ENCODE measurements around the gene PLA2G2C. TPM values are rescaled to one million over a fixed set of nuclear protein-coding genes. Genes with fewer than 3 reads are reported as not detected.

The PLA2G2C gene
- polyA plus RNA-seq, 5 donors = 0.06 to 0.13 (median 0.10) TPM; not detected in 1

DNA sequence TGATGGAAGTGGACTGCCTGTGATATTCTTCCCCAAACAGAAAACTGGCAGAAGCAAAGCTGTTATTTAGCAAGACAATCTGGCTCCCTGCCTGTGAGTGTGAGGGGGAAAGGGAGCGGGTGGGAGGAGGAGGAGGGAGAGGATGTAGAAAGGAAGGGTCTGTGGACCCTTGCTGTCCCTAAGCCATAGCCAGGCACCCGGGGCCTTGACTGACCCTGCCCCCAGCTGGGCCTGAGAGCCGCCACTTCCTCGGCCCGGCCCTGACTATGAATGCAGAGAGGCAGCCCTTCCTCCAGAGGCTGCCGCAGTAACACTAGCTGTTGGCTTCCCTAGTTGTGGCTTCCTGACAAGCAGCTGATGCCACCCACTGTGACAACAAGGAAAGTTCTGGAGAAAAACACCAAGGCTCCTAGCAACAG, 33.3 kb downstream of the PLA2G2C start:
- peak; percentile 86 to 87 for DNase-seq

DNA sequence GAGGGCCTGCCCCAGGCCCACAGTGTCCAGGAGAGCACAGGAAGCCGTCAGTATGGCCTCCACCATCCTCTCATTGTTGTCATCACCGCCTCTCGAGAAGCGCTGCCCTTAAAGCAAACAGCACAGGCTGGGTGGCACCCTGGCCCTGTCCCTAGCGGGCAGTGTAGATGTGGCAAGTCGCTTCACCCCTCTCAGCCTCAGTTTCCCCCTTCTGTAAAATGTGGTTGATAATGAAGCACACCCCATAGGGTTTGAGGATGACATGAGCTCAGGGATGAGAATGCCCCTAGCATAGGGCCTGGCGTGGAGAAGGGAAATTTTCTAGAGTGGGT, 33.8 kb downstream of the PLA2G2C start:
- no peak for DNase-seq

DNA sequence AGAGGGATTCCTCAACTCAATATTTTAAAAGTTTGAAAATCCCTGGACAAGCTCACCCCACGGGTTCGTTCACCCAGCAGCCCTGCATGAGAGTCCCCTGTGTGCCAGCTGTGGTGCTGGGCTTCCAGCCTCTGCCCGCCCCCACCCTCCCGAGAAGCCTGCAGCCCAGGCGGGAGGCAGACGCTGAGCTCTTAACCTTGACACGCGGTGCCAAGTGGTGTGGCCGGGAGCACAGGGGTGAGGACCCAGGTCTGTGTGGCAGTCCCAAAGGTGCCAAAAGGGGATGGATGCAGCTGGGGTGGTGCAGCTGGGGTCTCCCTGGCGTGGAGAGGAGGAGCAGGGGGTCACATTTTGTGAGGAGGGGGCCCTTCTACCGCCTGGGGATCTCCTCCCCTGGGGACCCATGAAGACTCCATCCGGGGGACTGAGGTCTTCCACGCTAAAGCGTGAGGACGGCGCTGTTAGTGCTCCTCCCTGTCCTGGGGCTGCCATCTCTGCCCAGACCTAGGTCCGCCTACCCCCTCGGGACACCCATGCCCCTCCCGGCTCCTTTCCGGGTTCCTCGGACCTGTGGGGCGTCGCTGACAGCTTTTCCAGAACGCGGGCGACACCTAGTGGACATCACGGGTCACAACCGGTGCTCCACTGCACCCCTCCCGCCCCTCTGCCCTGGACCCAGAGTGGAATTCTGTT, 34.3 kb downstream of the PLA2G2C start:
- peak; percentile 73 to 79 for DNase-seq

DNA sequence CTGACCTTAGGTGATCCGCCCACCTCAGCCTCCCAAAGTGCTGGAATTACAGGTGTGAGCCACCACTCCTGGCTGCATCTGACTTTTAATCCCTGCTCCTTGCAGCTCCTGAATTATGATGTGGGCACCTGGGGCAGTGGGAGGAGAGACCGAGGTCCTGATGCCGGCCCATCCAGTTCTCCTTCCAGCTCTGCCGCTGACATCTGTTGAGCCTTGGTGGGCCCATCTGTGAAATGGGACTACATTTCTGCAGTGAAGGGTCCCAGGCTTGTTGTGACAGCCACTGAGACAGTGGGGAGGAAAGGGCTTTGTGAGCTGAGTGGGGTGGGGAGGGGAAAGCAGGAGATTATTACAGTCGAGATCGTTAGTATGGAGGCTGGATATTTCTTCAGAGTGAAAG, 35.3 kb downstream of the PLA2G2C start:
- DNase-seq = no peak

DNA sequence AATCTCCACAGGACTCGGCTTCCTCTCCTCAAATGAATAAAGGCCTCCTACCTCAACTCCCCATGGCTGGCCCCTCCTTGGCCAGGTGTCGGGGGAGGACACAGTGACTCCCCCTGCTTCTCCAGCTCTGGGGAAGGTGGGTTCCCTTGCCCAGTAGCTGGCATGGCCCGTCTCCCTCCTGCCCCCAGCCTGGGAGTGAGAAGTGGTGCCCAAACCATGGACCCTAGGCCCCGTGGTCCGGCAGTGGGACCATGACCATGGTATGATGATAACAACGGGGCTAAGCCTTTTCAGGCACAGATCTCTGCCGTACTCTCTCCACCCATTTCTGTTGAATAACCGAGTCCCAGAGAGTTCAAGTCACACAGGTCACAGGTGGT, 36.0 kb downstream of the PLA2G2C start:
- no peak for DNase-seq

DNA sequence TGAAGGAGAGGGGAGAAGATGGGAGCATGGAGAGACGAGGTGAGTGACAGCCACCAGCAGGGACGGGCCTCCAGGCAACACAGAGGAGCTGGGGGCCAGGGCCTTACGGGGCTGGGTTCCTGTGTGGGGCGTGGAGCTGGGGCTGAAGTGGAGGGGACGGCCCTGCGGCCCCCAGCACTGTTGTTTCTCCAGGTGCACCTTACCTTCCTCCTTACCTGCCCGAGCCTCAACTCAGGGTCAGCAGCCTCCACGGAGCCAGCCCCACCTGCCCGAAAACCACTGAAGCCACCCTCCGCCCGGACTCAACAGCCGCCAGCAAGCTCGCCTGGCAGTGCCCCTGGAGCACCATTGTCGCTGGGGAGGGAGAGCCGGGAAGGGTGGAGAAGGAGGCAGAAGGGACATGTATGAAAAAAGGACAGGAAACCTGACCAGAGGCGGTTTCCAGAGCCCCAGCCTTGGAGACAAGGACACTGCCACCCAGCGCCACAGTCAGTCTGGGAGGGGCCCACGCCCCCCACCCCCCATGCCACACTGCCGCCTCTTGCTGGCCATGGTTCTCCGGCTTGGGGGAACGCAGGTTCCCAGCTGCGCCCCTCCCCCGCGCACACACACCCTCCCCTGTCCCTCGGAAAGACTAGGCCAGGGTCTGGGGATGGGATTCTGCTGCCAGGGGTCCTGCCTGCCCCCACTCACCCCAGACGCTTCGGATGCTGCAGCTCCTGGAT, 36.6 kb downstream of the PLA2G2C start:
- DNase-seq = no peak

DNA sequence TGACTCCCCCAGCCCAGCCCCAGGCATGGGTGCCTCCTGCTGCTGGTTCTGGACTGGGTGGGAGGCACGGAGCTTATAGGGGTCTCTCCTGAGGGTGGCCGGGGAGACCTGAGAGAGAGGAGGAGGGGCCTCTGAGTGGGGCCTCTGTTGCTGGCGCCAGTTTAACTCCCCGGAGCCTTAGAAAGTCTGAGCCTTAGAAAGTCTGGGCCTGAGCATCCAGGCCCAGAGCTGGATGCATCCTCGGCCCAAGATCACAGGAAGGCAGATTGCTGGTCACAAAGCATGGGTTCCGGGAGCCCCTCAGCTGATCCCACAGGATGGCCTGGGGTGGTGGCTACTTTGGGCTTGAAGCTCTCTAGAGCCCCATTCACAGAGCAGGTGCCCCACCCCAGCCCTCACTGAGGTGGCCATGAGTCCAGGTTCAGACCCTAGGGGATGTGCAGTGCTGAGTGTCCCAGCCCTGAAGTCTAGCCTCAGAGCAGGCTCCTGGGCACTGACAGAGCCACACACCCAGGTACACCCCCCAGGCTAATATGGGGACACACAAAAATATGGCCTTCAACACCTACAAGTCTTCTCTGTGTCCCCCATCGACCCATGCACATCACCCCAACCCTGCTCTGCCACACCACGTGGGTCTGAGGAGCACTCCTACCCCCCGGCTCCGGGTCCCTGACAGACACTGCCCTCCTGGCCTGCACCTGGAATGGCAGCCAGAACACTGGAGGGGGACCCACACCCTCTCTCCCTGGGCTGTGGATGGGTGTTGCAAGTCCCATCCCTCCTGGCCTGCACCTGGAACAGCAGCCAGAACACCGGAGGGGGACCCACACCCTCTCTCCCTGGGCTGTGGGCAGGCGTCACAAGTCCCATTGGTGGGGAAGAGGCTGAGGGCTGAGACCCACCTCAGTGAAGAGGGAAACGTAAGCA, 37.5 kb downstream of the PLA2G2C start:
- no peak for DNase-seq

DNA sequence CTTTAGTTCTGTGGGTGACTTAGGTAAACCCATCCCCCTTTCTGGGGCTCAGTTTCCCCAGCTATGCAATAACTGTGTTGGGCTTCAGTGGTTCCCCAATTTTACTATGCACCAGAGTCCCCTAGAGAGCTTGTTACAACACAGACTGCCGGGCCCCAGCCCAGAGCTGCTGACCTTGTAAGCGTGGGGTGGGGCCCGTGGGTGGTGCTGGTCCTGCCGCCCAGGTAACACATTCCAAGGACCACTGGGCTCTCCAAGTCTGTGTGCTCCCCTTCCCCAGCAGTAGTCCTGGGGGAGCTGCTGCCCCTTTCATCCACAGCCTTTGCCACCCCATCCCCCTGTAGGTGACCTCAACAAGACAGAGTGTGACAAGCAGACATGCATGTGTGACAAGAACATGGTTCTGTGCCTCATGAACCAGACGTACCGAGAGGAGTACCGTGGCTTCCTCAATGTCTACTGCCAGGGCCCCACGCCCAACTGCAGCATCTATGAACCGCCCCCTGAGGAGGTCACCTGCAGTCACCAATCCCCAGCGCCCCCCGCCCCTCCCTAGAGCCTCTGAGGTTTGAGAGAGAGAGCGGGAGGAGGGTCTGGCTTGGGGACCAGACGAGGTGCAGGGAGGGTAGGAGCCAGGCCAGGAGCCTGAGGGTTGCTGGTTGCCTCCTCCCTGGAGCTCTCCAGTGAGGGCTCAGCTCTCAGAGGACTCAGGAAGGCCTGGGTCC, 38.3 kb downstream of the PLA2G2C start:
- no peak for DNase-seq

DNA sequence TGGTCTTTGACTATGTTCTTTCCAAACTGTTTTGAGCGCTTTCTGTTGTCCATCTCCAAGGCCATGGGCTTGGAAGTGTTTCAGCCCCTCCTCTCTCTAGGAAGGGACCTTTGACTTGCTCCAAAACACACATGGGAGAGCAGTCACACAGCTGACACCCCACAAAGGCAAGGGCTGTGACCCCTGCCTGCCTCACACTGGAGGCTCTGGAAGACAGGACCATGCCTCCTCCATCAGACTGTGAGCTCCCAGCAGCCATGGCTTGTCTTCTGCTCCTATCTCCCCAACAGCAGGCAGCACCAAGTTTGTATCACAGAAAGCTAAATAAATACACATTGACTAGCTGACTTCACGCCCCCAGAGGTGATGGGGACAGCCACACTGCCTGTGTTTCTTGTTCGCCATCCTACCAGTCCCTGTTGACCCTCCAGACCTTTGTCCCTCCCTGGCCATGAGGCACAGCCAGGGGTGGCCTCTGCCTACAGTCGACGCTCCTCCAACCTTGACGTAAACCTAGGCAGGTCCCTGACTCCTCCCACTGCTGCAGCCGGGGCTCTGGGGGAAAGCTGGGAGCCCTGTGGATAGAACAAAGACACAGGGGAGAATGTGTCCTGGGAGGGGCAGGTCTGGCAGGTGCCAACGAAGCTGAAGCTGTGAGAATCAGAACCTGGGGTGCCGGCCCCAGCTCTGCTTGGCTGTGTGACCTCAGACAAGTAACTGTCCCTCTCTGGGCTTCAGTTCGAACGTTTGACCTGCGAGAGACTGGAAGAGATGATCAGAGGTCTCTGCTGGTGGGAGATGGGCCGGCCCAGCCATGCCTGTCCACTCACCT, 42.4 kb downstream of the PLA2G2C start:
- no peak for DNase-seq

DNA sequence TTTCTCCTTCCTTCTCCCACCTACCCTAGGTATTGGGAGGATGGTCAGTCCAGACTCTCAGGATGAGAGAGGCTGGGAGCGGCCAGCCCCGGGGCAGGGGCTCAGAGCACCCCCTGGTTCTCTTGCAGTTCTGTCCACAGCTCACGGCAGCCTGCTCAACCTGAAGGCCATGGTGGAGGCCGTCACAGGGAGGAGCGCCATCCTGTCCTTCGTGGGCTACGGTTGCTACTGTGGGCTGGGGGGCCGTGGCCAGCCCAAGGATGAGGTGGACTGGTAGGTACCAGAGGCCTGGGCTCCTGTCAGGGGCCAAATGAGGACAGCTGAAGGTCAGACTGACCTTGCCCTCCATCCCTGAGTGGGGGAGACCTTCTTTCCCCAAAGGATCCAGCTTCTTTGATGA, 43.0 kb downstream of the PLA2G2C start:
- DNase-seq = no peak

DNA sequence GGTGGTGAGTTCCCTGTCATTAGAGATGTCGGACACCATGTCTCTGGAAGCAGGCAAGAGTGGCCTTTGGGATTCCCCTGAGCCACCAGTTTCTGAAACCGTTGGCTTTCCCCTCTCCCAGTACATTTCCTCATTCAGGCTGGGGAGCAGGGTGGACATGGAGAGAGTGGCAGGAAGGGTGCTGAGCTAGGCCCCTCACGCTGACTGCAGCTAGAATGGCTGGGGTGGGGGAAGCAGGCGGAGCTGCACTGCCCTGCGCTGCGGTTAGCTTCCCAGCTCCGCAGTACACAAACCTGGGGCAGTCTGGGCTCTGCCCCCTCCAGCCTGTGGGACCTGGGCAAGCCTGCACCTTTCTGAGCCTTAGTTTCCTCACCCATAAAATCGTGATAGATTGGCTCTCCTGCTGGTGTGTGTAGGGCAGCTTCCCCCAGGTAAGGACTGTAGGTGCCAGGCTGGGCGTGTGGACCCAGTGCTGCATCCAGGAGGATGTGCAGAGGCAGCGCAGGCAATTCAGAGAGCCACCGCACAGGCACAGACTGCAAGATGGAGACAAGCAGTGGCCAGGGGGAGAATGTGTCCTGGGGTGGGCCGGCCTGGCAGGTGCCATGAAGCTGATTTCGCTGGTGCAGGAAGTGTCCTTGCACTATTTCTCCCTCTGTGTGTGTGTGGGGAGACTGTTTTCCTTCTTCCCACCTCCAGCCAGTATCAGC, 44.2 kb downstream of the PLA2G2C start:
- no peak for DNase-seq

DNA sequence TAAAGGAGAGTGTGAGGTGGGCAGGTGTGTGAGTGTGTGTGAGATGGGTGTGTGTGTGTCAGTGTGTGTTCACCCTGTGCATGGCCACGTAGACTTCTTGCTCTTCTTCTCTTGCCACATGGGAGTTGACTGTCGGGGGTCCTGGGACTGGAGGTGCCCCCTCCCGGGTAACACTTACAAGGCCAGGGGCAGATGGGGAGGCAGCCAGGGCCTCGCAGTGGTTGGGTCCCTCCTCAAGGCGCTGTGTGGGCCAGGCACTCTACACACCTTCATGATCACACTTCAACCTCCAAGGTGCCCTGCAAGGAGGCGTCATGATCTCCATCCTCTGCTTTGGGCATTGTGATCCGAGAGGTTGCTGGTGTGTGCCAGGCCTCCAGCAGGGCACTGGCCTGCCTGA, 44.9 kb downstream of the PLA2G2C start:
- no peak for DNase-seq

DNA sequence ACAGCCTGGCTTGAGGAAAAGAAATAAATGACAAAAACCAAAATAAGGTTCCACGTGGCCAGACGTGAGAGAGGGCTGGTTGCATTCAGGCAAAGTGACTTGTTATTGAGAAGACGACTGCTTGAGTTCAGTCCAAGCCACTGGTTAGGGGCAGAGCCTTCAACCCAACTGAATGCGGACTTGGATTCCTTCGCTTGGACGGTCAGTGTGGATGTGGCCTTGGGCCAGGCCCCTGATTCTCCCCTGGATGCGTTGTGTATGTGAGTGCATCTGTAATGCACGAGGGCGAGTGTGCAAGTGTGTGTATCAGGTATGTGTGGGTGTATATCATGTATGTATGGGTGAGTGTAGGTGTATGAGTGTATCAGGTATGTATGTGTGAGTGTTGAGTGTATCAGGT, 45.3 kb downstream of the PLA2G2C start:
- DNase-seq = no peak

DNA sequence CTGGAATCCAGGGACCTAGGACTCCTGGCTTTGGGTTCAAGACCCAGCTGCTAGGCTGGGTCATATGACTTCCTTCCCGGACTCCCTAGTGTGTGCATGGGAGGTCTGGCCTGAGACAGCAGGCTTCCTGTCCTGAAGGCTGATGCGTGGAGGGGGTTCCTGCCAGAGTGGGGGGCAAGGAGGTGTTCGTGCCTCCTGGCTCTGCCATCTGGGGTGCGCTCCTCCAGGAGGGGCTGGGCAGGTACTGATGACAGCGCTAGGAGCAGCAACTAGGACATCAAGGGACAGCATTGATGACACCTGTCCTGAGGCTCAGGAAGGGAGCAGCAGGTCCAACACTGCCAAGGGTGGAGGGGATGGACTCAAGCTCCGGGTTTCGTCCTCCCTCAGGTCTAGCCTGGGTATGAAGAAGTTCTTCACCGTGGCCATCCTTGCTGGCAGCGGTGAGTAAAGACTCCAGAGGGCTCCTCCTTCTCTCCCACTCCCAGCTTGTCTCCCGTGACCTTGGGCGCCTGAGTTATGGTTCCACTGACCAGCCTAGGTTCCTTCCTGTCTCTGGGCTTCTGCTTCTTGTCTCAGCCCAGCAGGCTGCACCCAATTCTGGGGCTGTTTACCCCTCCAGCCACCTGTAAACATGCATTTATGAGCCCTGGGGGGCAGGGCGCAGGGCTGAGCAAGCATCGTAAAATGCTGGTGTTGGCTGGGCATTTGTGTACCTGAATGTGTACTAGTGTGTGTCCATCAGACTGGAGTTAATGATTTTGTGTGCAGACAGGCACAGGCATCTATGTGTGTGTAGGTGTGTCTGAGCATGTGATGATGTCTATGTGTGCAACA, 46.3 kb downstream of the PLA2G2C start:
- DNase-seq = no peak

DNA sequence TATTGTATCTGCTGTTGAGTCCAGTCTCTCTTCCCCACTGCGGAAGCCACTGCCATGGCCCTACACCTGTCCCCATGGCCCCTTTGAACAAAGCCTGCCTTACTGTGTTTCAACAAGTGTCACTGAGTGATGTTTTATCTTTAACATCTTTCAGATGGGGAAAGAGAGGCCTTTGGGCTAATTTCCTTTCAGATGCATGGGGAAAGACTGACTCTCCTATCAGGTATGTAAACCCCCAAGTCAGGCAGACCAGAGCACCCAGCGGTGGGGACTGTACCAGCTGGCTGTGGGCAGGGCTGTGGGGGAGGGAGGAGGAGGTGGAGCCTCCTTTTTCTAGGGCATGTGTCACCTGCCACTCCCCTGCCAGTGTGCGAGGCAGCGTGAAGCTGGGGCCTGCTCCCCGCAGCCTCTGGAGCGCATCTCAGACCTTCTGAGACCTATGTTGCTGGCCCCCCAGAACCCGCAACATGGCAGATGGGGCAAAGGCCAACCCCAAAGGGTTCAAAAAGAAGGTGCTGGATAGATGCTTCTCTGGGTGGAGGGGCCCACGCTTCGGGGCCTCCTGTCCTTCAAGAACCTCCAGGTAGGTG, 47.3 kb downstream of the PLA2G2C start, which contains the start of gene PLA2G2F:
PLA2G2F (plus strand) TSS at position 363 of the 590 bp plus-strand sequence; CDS start at position 468, 105 bp downstream.
- no peak for DNase-seq

DNA sequence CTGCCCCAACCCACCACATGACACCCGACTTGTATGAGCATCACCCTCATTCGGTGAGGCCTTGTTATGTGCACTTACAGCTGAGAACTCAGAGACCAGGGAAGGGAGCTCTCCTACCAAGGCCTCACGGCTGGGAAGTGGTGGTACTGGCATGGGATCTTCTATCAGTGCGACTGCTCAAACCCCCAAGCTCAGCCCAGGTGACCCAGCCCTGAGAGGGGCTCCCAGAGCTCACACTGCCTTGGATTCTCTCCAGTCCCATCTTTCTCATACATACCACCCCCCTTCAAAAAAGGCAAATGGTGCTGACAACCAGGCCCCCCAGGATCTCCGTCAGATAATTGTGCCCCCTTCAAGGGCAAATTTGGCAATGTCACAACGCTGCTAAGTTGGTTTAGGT, 48.0 kb downstream of the PLA2G2C start:
- no peak for DNase-seq

DNA sequence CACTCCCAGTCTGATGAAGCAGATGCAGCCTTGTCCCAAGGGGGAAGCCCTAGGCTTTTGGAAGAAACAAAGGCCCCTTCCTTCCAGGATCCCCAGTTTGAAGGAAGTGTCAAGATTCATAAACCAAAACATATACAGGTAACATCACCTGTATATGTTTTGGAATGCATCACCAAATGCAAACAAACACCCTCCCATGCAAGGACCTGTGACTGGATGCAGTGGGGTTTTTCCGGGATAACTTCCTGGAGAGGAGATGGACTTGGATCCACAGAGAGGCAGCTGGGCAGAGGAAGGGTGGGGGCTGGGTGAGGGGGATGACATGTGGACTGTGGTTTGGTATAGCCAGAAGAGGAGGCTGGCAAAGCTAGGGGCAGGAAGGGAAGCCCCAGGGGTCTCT, 48.7 kb downstream of the PLA2G2C start:
- no peak for DNase-seq

DNA sequence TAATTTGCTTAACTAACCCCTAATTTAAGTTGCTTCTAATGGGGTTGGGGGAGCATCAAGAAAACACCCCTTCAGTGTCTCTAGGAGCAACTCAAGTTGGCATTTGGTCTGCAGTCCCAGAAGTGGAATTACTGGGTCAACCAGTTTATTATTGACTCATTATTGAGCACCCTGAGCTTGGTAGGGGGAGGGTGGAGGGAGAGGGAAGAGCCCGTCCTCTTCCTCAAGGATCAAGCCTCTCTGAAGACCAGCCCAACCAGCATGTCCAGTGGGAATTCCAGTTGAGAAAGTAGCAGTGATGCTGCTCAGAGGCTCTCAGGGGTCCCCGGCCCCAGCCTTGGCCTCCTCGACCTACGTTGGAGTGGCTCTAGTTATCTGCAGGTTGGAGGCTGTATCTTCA, 49.3 kb downstream of the PLA2G2C start:
- DNase-seq = no peak

DNA sequence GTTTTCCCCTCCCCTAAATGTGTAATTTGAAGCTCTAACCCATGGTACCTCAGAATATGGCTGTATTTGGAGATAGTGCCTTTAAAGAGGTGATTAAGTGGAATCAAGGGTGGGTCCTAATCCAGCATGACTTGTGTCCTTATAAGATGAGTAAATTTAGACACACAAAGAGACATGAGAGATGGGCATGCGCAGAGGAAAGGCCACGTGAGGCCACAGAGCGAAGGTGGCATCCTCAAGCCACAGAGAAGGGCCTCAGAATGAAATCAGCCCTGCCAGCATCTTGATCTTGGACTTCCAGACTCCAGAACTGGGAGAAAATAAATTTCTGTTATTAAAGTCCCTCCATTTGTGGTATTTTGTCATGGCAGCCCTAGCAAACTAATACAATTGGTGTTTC, 50.1 kb downstream of the PLA2G2C start:
- DNase-seq = no peak

Measured in right lung (tissue), 5 donors.